Keratinocyte (primary cell): ENCODE data around the gene DBNDD1. TPM values are rescaled to one million over a fixed set of nuclear protein-coding genes. Genes with fewer than 3 reads are reported as not detected.
"Not testable (repeated sequence)": the region's sequence is repeated elsewhere in the genome, so short reads cannot be mapped to it uniquely, and the experiment has no call there.

Source experiments
- DNase-seq: peaks from one replicate; pipeline ENCODE4 v3.0.0-alpha.2; 2011; ENCODE audit warnings: low read depth, missing footprints, low spot score
- FAIRE-seq: peaks from 2 replicates; lab custom pipeline; 2011; peaks lifted over from hg19 to GRCh38; lab: Jason Lieb, UNC
- H2AFZ ChIP-seq: 2 replicates; pipeline ENCODE4 v1.6.0; 2012; ENCODE audit warnings: low read length, control low read depth, inconsistent platforms; ENCODE audit not compliant: control insufficient read depth
- H3K27ac ChIP-seq: 2 replicates; pipeline ENCODE4 v1.5.1; 2011; ENCODE audit warnings: low read length; ENCODE audit not compliant: control insufficient read depth, insufficient read depth
- H3K27me3 ChIP-seq: 3 replicates; pipeline ENCODE4 v1.6.0; 2011; ENCODE audit warnings: low read length; ENCODE audit not compliant: control insufficient read depth, insufficient read depth; ENCODE audit errors: extremely low read depth
- H3K36me3 ChIP-seq, 2 experiments: 2 replicates in 1 of 2; 3 replicates in 1 of 2; pipeline ENCODE4 v1.5.1; 2011; ENCODE audit warnings: low read length in 2 of 2, mild to moderate bottlenecking in 1 of 2; ENCODE audit not compliant: control insufficient read depth in 2 of 2, insufficient read depth in 2 of 2; ENCODE audit errors: extremely low read depth in 1 of 2
- H3K4me1 ChIP-seq: 3 replicates; pipeline ENCODE4 v1.5.1; 2011; ENCODE audit warnings: low read length; ENCODE audit not compliant: control insufficient read depth, insufficient read depth; ENCODE audit errors: extremely low read depth
- H3K4me2 ChIP-seq: 3 replicates; pipeline ENCODE4 v1.6.0; 2011; ENCODE audit warnings: low read depth, low read length; ENCODE audit not compliant: control insufficient read depth, insufficient read depth; ENCODE audit errors: extremely low read depth
- H3K4me3 ChIP-seq, 3 experiments: fragments of 200-600 bp in 1 of 3; sonication (generic) in 1 of 3; 2 replicates in 2 of 3; 3 replicates in 1 of 3; pipeline ENCODE4 v1.5.1; 2011 to 2016; ENCODE audit warnings: low read length in 3 of 3, mild to moderate bottlenecking in 3 of 3, control low read depth in 2 of 3, inconsistent platforms in 1 of 3, low read depth in 1 of 3, mixed read lengths in 1 of 3, mixed run types in 1 of 3, moderate library complexity in 1 of 3; ENCODE audit not compliant: control insufficient read depth in 2 of 3, insufficient read depth in 2 of 3; ENCODE audit errors: extremely low read depth in 1 of 3
- H3K79me2 ChIP-seq: 2 replicates; pipeline ENCODE4 v1.6.0; 2012; ENCODE audit warnings: low read length; ENCODE audit not compliant: control insufficient read depth, insufficient read depth
- H3K9ac ChIP-seq: 3 replicates; pipeline ENCODE4 v1.6.0; 2011; ENCODE audit warnings: low read length; ENCODE audit not compliant: control insufficient read depth, insufficient read depth; ENCODE audit errors: extremely low read depth
- H3K9me1 ChIP-seq: 3 replicates; pipeline ENCODE4 v1.6.0; 2011; ENCODE audit warnings: low read length; ENCODE audit not compliant: control insufficient read depth, insufficient read depth; ENCODE audit errors: extremely low read depth
- H3K9me3 ChIP-seq: 2 replicates; pipeline ENCODE4 v1.5.1; 2012; ENCODE audit warnings: low read depth, low read length; ENCODE audit not compliant: control insufficient read depth
- H4K20me1 ChIP-seq: 3 replicates; pipeline ENCODE4 v1.6.0; 2011; ENCODE audit warnings: low read length; ENCODE audit not compliant: control insufficient read depth, insufficient read depth; ENCODE audit errors: extremely low read depth
- CTCF ChIP-seq, 3 experiments: IDR thresholded peaks in 1 of 3; conservative IDR thresholded peaks in 1 of 3; optimal IDR thresholded peaks in 1 of 3; 2 replicates in 2 of 3; 3 replicates in 1 of 3; pipeline versions ENCODE3 to v1.5.1; 2011; ENCODE audit warnings: low read length in 3 of 3, mild to moderate bottlenecking in 3 of 3, moderate library complexity in 2 of 3, control low read depth in 1 of 3, inconsistent platforms in 1 of 3; ENCODE audit not compliant: insufficient read depth in 2 of 3; ENCODE audit errors: extremely low read depth in 1 of 3
- EZH2 ChIP-seq: IDR thresholded peaks from one replicate; pipeline ENCODE4 v1.6.1; 2012; ENCODE audit warnings: inconsistent platforms, mild to moderate bottlenecking, low read length, moderate library complexity
- dilution Hi-C: fragments of 300-500 bp; cut with MboI; formaldehyde crosslinking; loops from one replicate; pipeline ENCODE4 v1.7.0; 2020; ENCODE audit warnings: low sequenced_read_pairs; ENCODE audit not compliant: extremely low pct_ligation_motif_present
- polyA plus RNA-seq, 5 experiments: library from polyadenylated mRNA; depleted of rRNA in 3 of 5; stranded (reverse) in 3 of 5; stranded (forward) in 1 of 5; unstranded in 1 of 5; fragments of >200 nt; gene quantifications; 1 replicate in 1 of 5; 2 replicates in 3 of 5; 3 replicates in 1 of 5; pipeline versions ENCODE4 v1.2.1 to v1.2.3, GENCODE V29; 2011 to 2012; ENCODE audit warnings: missing spikeins in 2 of 5, low read depth in 1 of 5, low replicate concordance in 1 of 5

DBNDD1 gene
- polyA plus RNA-seq, 1 donor (not counting 4 experiments of a cell fraction or from before 2014, with no cell fraction given) = 1.7 TPM

- peak overlapping the region; percentile 87 for H2AFZ ChIP-seq
- H3K9me3 ChIP-seq = peaks cover 2% of the 10 kb centered on the region
- peak overlapping the region; percentile 82 for H3K27ac ChIP-seq
- H3K9ac ChIP-seq = peak overlapping the region; percentile 87
- H3K4me2 ChIP-seq = peak overlapping the region; percentile 93
- DNase-seq = no peak
- no peaks in the 10 kb centered on the region for H3K9me1 ChIP-seq
- dilution Hi-C loops = no loop called here
- no peaks in the 10 kb centered on the region for H4K20me1 ChIP-seq
- H3K4me3 ChIP-seq = peak overlapping the region; percentile 54 to 91 (median 85)
- H3K79me2 ChIP-seq = peaks cover 41% of the 10 kb centered on the region
- FAIRE-seq = no peak
- H3K4me1 ChIP-seq = peaks cover 18% of the 10 kb centered on the region
- TF ChIP-seq CTCF (optimal IDR thresholded peaks at IDR 0.05 in 1 of 3, IDR thresholded peaks at IDR 0.05 in 1 of 3, conservative IDR thresholded peaks at IDR 0.05 in 1 of 3; ENCODE audit: extremely low read depth in 1 of 3, insufficient read depth in 2 of 3, low read length in 3 of 3) (no peak), EZH2 (no peak)
- peaks cover 2 to 8% of the 10 kb centered on the region in 2 experiments for H3K36me3 ChIP-seq
- H3K27me3 ChIP-seq = no peaks in the 10 kb centered on the region
Measured at GRCh38 chr16:89971495-89972243, 47.6 kb downstream of the DBNDD1 start.

- Histone ChIP-seq H4K20me1 (no peaks in the 10 kb centered on the region), H3K4me3 (no peak overlapping the region), H3K4me1 (peaks cover 18% of the 10 kb centered on the region), H3K27me3 (no peaks in the 10 kb centered on the region), H3K9me3 (peaks cover 2% of the 10 kb centered on the region), H3K36me3 (peaks cover under 1 to 2% of the 10 kb centered on the region in 2 experiments), H3K9ac (no peak overlapping the region), H3K4me2 (no peak overlapping the region), H3K9me1 (no peaks in the 10 kb centered on the region), H2AFZ (no peak overlapping the region), H3K27ac (no peak overlapping the region), H3K79me2 (peaks cover 28% of the 10 kb centered on the region)
- FAIRE-seq (no peak), DNase-seq (no peak)
- dilution Hi-C loops = no loop called here
- TF ChIP-seq EZH2 = no peak
- no peak for TF ChIP-seq CTCF (optimal IDR thresholded peaks at IDR 0.05 in 1 of 3, IDR thresholded peaks at IDR 0.05 in 1 of 3, conservative IDR thresholded peaks at IDR 0.05 in 1 of 3; ENCODE audit: extremely low read depth in 1 of 3, insufficient read depth in 2 of 3, low read length in 3 of 3)
Measured at GRCh38 chr16:89969741-89970410, 49.4 kb downstream of the DBNDD1 start.

- H3K27me3 ChIP-seq, FAIRE-seq, dilution Hi-C loops, H3K9ac ChIP-seq, H3K36me3 ChIP-seq, H3K9me1 ChIP-seq, H3K27ac ChIP-seq, H3K4me3 ChIP-seq, H3K79me2 ChIP-seq, H3K4me2 ChIP-seq, DNase-seq, H3K9me3 ChIP-seq, H2AFZ ChIP-seq, H4K20me1 ChIP-seq: not testable (repeated sequence)
- peaks cover 11% of the 10 kb centered on the region for H3K4me1 ChIP-seq
Measured at GRCh38 chr16:89968074-89968473, 51.2 kb downstream of the DBNDD1 start.
